PC-9 (cell line): ENCODE data around the gene IRX4. TPM values are rescaled to one million over a fixed set of nuclear protein-coding genes. Genes with fewer than 3 reads are reported as not detected.

ENCODE experiments used
- BruUV-seq: library from RNA; stranded (reverse); fragments of 400-500 nt; replicated peaks from 2 replicates; lab custom pipeline; 2021; lab: Mats Ljungman, UMichigan
- CTCF ChIA-PET: fragments of 300-600 bp; sonication (Branson Sonifier 250); formaldehyde crosslinking; loops from one replicate; lab custom pipeline; 2022; ENCODE audit warnings: antibody characterized with exemption; lab: Charles Lee
- POLR2A ChIA-PET: fragments of 300-600 bp; sonication (Branson Sonifier 250); formaldehyde crosslinking; loops from one replicate; lab custom pipeline; 2022; ENCODE audit warnings: antibody characterized with exemption; ENCODE audit not compliant: unreplicated experiment; lab: Charles Lee
- DNase-seq, 2 experiments: peaks; one replicate each; pipeline versions ENCODE4 v3.0.0 to v3.0.0-alpha.2; 2015 to 2022; ENCODE audit warnings: mixed read lengths in 1 of 2
- H2AFZ ChIP-seq: fragments of 200-600 bp; sonication (generic); 2 replicates; pipeline ENCODE4 v1.8.1; 2017; ENCODE audit warnings: antibody characterized with exemption
- H3F3A ChIP-seq: fragments of 200-600 bp; sonication (generic); 2 replicates; pipeline ENCODE4 v1.8.1; 2017; ENCODE audit warnings: antibody characterized with exemption, mild to moderate bottlenecking, low read depth; ENCODE audit not compliant: insufficient read depth
- H3K27ac ChIP-seq: fragments of 200-600 bp; sonication (generic); 2 replicates; pipeline ENCODE4 v1.6.1; 2016; ENCODE audit warnings: mixed run types
- H3K27me3 ChIP-seq: fragments of 200-600 bp; sonication (generic); 2 replicates; pipeline ENCODE4 v1.6.1; 2016; ENCODE audit warnings: low read depth, mixed run types; ENCODE audit not compliant: insufficient read depth
- H3K36me3 ChIP-seq: fragments of 200-600 bp; sonication (generic); 2 replicates; pipeline ENCODE4 v1.6.1; 2016; ENCODE audit warnings: low read depth, mixed run types
- H3K4me1 ChIP-seq: fragments of 200-600 bp; sonication (generic); replicated peaks from 2 replicates; pipeline ENCODE4 v1.6.1; 2016; ENCODE audit warnings: mixed run types; ENCODE audit not compliant: insufficient read depth
- H3K4me2 ChIP-seq: fragments of 200-600 bp; sonication (generic); 2 replicates; pipeline ENCODE4 v1.6.1; 2017; ENCODE audit warnings: mixed run types
- H3K4me3 ChIP-seq: fragments of 200-600 bp; sonication (generic); 2 replicates; pipeline ENCODE4 v1.6.1; 2016; ENCODE audit warnings: mixed run types
- H3K79me2 ChIP-seq: fragments of 200-600 bp; sonication (generic); 2 replicates; pipeline ENCODE4 v1.6.1; 2017; ENCODE audit warnings: low read depth, mixed run types
- H3K9me2 ChIP-seq: fragments of 200-600 bp; sonication (generic); 2 replicates; pipeline ENCODE4 v1.8.1; 2017; ENCODE audit warnings: mild to moderate bottlenecking; ENCODE audit not compliant: insufficient read depth
- H3K9me3 ChIP-seq: fragments of 200-600 bp; sonication (generic); 2 replicates; pipeline ENCODE4 v1.8.1; 2016; ENCODE audit warnings: low read depth; ENCODE audit not compliant: insufficient read depth
- H4K20me1 ChIP-seq: fragments of 200-600 bp; sonication (generic); 2 replicates; pipeline ENCODE4 v1.8.1; 2017; ENCODE audit not compliant: insufficient read depth
- EZH2 ChIP-seq: fragments of 200-600 bp; sonication (generic); IDR thresholded peaks from 2 replicates; pipeline ENCODE4 v1.8.0; 2017; ENCODE audit warnings: antibody characterized with exemption, low read depth
- intact Hi-C: fragments of 100-400 bp; cut with micrococcal nuclease; formaldehyde crosslinking; loops from one replicate; pipeline ENCODE4 v1.10.0; 2022; ENCODE audit not compliant: unreplicated experiment
- total RNA-seq: library from RNA; stranded (reverse); gene quantifications from 2 replicates; pipeline ENCODE4 v1.2.3, GENCODE V29; 2021
- TF ChIP-seq, protein P1 (sequence below): fragments of 200-600 bp; sonication (generic); conservative IDR thresholded peaks from 2 replicates; pipeline ENCODE4 v1.6.1; 2017; ENCODE audit warnings: mixed run types, antibody characterized with exemption, mild to moderate bottlenecking, moderate library complexity

IRX4 gene
- total RNA-seq, 1 experiment from 2014 or later: not detected

DNA sequence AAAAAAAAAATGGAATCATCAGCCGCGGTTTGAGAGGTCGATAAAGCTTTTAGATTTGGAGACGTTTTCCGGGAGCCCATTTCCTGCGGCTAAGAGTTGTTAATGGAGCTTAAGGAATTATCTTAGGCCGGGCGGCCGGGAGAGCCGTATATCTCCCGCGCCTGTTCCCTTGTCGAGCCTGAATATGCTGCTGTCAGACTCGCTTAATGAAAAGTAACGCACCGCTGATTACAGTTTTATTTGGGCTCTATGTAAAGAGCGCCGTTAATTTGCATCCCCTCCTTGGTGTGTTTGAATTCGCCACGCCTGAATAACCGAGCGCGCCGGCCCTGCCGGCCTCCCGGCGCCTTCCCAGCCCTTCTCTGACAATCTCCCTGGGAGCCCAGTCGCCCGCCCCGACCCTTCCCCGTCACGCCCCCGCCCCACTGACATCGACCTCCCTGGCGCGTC, 7.9 kb downstream of the IRX4 start:
- CTCF ChIA-PET: no interaction called here

DNA sequence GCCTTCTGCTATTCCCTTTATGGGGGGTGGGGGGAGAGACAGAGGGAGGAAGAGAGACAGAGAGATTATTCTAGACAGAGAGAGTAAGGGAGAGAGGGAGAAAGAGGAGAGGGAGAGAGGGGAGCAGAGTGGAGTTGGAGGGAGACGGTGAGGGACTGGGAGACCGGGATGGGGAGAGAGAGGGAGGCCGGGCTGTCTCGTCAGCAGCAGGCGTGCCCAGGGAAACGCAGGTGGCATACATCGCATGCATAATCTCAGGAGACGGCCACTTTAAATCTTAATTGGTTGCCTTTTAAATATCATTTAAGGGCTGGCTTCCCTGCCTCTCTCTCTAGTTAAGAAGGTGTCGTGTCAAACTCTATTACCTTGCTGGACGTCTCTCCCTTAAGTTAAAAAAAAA, 8.4 kb downstream of the IRX4 start:
- Histone ChIP-seq H3K4me1 (no peaks in the 10 kb centered on the region), H4K20me1 (no peaks in the 10 kb centered on the region), H3K27me3 (peaks cover 56% of the 10 kb centered on the region), H3K9me3 (no peaks in the 10 kb centered on the region; the same call in 1 of the 2 replicates), H3K79me2 (no peaks in the 10 kb centered on the region), H3K27ac (no peak overlapping the region), H3K36me3 (no peaks in the 10 kb centered on the region), H2AFZ (no peak overlapping the region), H3K4me2 (no peak overlapping the region), H3K9me2 (no peaks in the 10 kb centered on the region), H3K4me3 (no peak overlapping the region), H3F3A (no peaks in the 10 kb centered on the region)
- POLR2A ChIA-PET: no interaction called here
- CTCF ChIA-PET: no interaction called here
- intact Hi-C loops: no loop called here
- DNase-seq: no peak
- TF ChIP-seq, protein P1, sequence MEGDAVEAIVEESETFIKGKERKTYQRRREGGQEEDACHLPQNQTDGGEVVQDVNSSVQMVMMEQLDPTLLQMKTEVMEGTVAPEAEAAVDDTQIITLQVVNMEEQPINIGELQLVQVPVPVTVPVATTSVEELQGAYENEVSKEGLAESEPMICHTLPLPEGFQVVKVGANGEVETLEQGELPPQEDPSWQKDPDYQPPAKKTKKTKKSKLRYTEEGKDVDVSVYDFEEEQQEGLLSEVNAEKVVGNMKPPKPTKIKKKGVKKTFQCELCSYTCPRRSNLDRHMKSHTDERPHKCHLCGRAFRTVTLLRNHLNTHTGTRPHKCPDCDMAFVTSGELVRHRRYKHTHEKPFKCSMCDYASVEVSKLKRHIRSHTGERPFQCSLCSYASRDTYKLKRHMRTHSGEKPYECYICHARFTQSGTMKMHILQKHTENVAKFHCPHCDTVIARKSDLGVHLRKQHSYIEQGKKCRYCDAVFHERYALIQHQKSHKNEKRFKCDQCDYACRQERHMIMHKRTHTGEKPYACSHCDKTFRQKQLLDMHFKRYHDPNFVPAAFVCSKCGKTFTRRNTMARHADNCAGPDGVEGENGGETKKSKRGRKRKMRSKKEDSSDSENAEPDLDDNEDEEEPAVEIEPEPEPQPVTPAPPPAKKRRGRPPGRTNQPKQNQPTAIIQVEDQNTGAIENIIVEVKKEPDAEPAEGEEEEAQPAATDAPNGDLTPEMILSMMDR: no peak
- no peak for TF ChIP-seq EZH2
- BruUV-seq: no TSS peak

More for the DNA sequence above, 7.9 kb downstream of the IRX4 start:
- no peak for TF ChIP-seq EZH2
- TF ChIP-seq, protein P1: no peak
- H3K4me3 ChIP-seq: no peak overlapping the region
- POLR2A ChIA-PET: no interaction called here
- H3K9me2 ChIP-seq: no peaks in the 10 kb centered on the region
- no peak for DNase-seq
- H3K79me2 ChIP-seq: no peaks in the 10 kb centered on the region
- no peak overlapping the region for H3K4me2 ChIP-seq
- H2AFZ ChIP-seq: no peak overlapping the region
- no peak overlapping the region for H3K27ac ChIP-seq
- H3K36me3 ChIP-seq: no peaks in the 10 kb centered on the region
- H3K9me3 ChIP-seq: no peaks in the 10 kb centered on the region; the same call in 1 of the 2 replicates
- no peaks in the 10 kb centered on the region for H4K20me1 ChIP-seq
- no TSS peak for BruUV-seq
- peaks cover 51% of the 10 kb centered on the region for H3K27me3 ChIP-seq
- H3K4me1 ChIP-seq: no peaks in the 10 kb centered on the region
- intact Hi-C loops: no loop called here
- no peaks in the 10 kb centered on the region for H3F3A ChIP-seq

DNA sequence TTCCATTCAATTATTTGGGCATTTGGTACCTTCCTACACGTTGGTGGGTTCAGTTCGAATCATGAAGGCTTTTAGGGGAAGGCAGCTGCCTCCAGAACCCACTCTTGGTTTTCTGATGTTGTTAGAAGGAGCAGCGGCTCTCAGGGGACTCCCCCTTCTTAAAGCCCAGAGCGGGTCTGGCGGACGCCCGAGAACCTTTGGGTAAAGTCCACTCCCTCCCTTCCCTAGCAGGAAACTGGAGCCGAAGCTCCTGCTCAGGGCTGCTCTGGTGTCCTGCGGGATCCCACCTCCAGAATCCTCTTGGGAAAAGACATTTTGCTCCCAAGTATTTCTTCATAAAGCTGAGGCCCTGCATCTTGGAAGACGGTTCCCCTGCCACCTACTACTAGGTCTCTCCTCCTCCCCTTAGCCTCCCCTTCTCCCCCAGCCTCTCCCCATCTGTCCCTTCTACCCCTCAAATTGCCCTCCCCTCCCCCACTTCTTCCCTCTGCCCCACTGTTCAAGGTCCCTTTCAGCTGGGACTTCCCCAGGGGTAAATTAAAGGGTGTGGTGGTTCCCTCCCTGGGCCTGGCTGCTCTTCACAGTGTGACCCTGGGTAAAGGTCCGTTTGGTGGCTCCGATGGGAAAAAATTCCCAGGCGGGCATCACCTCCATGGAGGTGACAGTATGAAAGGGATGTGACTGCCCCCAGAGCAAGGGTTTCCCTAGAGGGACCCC, 9.3 kb downstream of the IRX4 start:
- CTCF ChIA-PET: no interaction called here
- no TSS peak for BruUV-seq

More for the DNA sequence above, 9.3 kb downstream of the IRX4 start:
- no peak overlapping the region for H2AFZ ChIP-seq
- DNase-seq: no peak
- H3K36me3 ChIP-seq: no peaks in the 10 kb centered on the region
- H4K20me1 ChIP-seq: no peaks in the 10 kb centered on the region
- intact Hi-C loops: no loop called here
- TF ChIP-seq EZH2: no peak
- TF ChIP-seq, protein P1: no peak
- no peaks in the 10 kb centered on the region; the same call in 1 of the 2 replicates for H3K9me3 ChIP-seq
- H3K79me2 ChIP-seq: no peaks in the 10 kb centered on the region
- no peaks in the 10 kb centered on the region for H3F3A ChIP-seq
- H3K4me2 ChIP-seq: no peak overlapping the region
- peaks cover 65% of the 10 kb centered on the region for H3K27me3 ChIP-seq
- no peaks in the 10 kb centered on the region for H3K9me2 ChIP-seq
- no peaks in the 10 kb centered on the region for H3K4me1 ChIP-seq
- H3K27ac ChIP-seq: no peak overlapping the region
- no peak overlapping the region for H3K4me3 ChIP-seq
- POLR2A ChIA-PET: no interaction called here
